Gastrocnemius medialis (tissue), 4 donors: ENCODE data around the gene IL5RA. TPM values are rescaled to one million over a fixed set of nuclear protein-coding genes. Genes with fewer than 3 reads are reported as not detected.

Experiments used
- ATAC-seq, 2 donors: fragments of 150-250 bp; one replicate each; pipeline ENCODE4 v1.9.1; 2016
- DNase-seq, 2 donors: peaks; one replicate each; pipeline ENCODE4 v3.0.0-alpha.2; 2019
- H3K27ac ChIP-seq, 4 donors: fragments of 200-600 bp; sonication (generic); 1 replicate in 1 of 4; 2 replicates in 3 of 4; pipeline ENCODE4 v1.5.1; 2016 to 2018; ENCODE audit warnings: mild to moderate bottlenecking in 2 of 4, moderate library complexity in 1 of 4
- H3K27me3 ChIP-seq, 3 donors: fragments of 200-600 bp; sonication (generic) in 2 of 3; 1 replicate in 1 of 3; 2 replicates in 2 of 3; pipeline versions ENCODE4 v1.5.1 to v1.6.0; 2016 to 2019; ENCODE audit warnings: mild to moderate bottlenecking in 1 of 3, moderate library complexity in 1 of 3
- H3K36me3 ChIP-seq, 2 donors: fragments of 200-600 bp; sonication (generic) in 1 of 2; one replicate each; pipeline ENCODE4 v1.5.1; 2017 to 2018
- H3K4me1 ChIP-seq, 2 donors: fragments of 200-600 bp; sonication (generic) in 1 of 2; one replicate each; pipeline ENCODE4 v1.5.1; 2016 to 2017; ENCODE audit warnings: mild to moderate bottlenecking in 2 of 2
- H3K4me3 ChIP-seq, 4 donors: fragments of 200-600 bp; sonication (generic) in 3 of 4; 1 replicate in 1 of 4; 2 replicates in 3 of 4; pipeline ENCODE4 v1.5.1; 2016 to 2019; ENCODE audit warnings: mild to moderate bottlenecking in 2 of 4
- H3K9me3 ChIP-seq, 3 donors: fragments of 200-600 bp; sonication (generic) in 2 of 3; 1 replicate in 1 of 3; 2 replicates in 2 of 3; pipeline ENCODE4 v1.5.1; 2016 to 2019
- POLR2A ChIP-seq, 2 donors: fragments of 450-650 bp; IDR thresholded peaks; one replicate each; pipeline ENCODE4 v1.6.1; 2017; ENCODE audit warnings: antibody characterized with exemption in 2 of 2, mild to moderate bottlenecking in 2 of 2, moderate library complexity in 2 of 2
- in situ Hi-C, 4 donors: fragments of 200-750 bp; cut with MboI; loops; one replicate each; pipeline versions ENCODE4 v1.15.0 to v1.8.0; 2017; ENCODE audit warnings: low sequenced_read_pairs in 4 of 4
- intact Hi-C: fragments of 100-400 bp; cut with DNase I; formaldehyde crosslinking; loops from one replicate; pipeline ENCODE4 v1.15.1; 2023; ENCODE audit warnings: low total_unique reads
- total RNA-seq, 4 donors: library from RNA; depleted of rRNA; stranded (reverse); fragments of >200 nt; gene quantifications; one replicate each; pipeline versions ENCODE4 v1.1.0 to v1.2.3, GENCODE V29; 2016
- TF ChIP-seq, protein P1 (sequence below), 5 experiments: fragments of 450-650 bp in 3 of 5; fragments of 200-600 bp in 2 of 5; sonication (generic) in 2 of 5; IDR thresholded peaks in 4 of 5; conservative IDR thresholded peaks in 1 of 5; 1 replicate in 4 of 5; 2 replicates in 1 of 5; pipeline ENCODE4 v1.5.1; 2016 to 2019; ENCODE audit warnings: antibody characterized with exemption in 5 of 5, mild to moderate bottlenecking in 3 of 5, moderate library complexity in 3 of 5

IL5RA gene
- total RNA-seq, 4 donors from 2014 or later, result not detected

- H3K36me3 ChIP-seq, result no peaks in the 10 kb centered on the region
- no peak for DNase-seq
- TF ChIP-seq, protein P1, sequence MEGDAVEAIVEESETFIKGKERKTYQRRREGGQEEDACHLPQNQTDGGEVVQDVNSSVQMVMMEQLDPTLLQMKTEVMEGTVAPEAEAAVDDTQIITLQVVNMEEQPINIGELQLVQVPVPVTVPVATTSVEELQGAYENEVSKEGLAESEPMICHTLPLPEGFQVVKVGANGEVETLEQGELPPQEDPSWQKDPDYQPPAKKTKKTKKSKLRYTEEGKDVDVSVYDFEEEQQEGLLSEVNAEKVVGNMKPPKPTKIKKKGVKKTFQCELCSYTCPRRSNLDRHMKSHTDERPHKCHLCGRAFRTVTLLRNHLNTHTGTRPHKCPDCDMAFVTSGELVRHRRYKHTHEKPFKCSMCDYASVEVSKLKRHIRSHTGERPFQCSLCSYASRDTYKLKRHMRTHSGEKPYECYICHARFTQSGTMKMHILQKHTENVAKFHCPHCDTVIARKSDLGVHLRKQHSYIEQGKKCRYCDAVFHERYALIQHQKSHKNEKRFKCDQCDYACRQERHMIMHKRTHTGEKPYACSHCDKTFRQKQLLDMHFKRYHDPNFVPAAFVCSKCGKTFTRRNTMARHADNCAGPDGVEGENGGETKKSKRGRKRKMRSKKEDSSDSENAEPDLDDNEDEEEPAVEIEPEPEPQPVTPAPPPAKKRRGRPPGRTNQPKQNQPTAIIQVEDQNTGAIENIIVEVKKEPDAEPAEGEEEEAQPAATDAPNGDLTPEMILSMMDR (IDR thresholded peaks at IDR 0.05 in 4 of 5, conservative IDR thresholded peaks at IDR 0.05 in 1 of 5), result no peak
- no peak for TF ChIP-seq POLR2A (IDR thresholded peaks at IDR 0.05)
These were observed 21.2 kb downstream of the IL5RA start for GRCh38 chr3:3089017-3089416.

GRCh38 chr3:3087716-3088465 lies 22.3 kb downstream of the IL5RA start:
- Histone ChIP-seq H3K36me3 (no peaks in the 10 kb centered on the region), H3K27ac (no peak overlapping the region), H3K9me3 (no peaks in the 10 kb centered on the region), H3K4me3 (no peak overlapping the region), H3K4me1 (peaks cover 0 to 4% of the 10 kb centered on the region in 2 donors), H3K27me3 (no peaks in the 10 kb centered on the region)
- in situ Hi-C loops, result no loop called here
- DNase-seq (no peak), ATAC-seq (no peak)
- intact Hi-C loops, result no loop called here
- TF ChIP-seq, protein P1 (IDR thresholded peaks at IDR 0.05 in 4 of 5, conservative IDR thresholded peaks at IDR 0.05 in 1 of 5), result no peak

More at GRCh38 chr3:3089017-3089416, 21.2 kb downstream of the IL5RA start:
- intact Hi-C loops (no loop called here), in situ Hi-C loops (no loop called here)
- ATAC-seq, result no peak
- Histone ChIP-seq H3K27ac (no peak overlapping the region), H3K4me3 (no peak overlapping the region), H3K27me3 (no peaks in the 10 kb centered on the region), H3K9me3 (no peaks in the 10 kb centered on the region), H3K4me1 (peaks cover 0 to 4% of the 10 kb centered on the region in 2 donors)

GRCh38 chr3:3087279-3087678 lies 22.9 kb downstream of the IL5RA start:
- H3K27ac ChIP-seq, result no peak overlapping the region
- in situ Hi-C loops, result no loop called here
- H3K36me3 ChIP-seq, result no peaks in the 10 kb centered on the region
- intact Hi-C loops, result no loop called here
- H3K4me3 ChIP-seq, result no peak overlapping the region
- TF ChIP-seq POLR2A (IDR thresholded peaks at IDR 0.05), result no peak
- no peak for DNase-seq
- no peaks in the 10 kb centered on the region for H3K9me3 ChIP-seq
- no peaks in the 10 kb centered on the region for H3K27me3 ChIP-seq
- H3K4me1 ChIP-seq, result peaks cover 0 to 4% of the 10 kb centered on the region in 2 donors
- ATAC-seq, result no peak

- Histone ChIP-seq H3K4me3 (no peak overlapping the region), H3K27ac (no peak overlapping the region), H3K27me3 (no peaks in the 10 kb centered on the region), H3K4me1 (peaks cover 0 to 4% of the 10 kb centered on the region in 2 donors), H3K36me3 (no peaks in the 10 kb centered on the region), H3K9me3 (no peaks in the 10 kb centered on the region)
- intact Hi-C loops, result no loop called here
- ATAC-seq (no peak), DNase-seq (no peak)
- TF ChIP-seq POLR2A (IDR thresholded peaks at IDR 0.05), result no peak
- TF ChIP-seq, protein P1 (IDR thresholded peaks at IDR 0.05 in 4 of 5, conservative IDR thresholded peaks at IDR 0.05 in 1 of 5), result no peak
- in situ Hi-C loops, result no loop called here
These were observed 23.9 kb downstream of the IL5RA start for GRCh38 chr3:3086239-3086638.

DNA sequence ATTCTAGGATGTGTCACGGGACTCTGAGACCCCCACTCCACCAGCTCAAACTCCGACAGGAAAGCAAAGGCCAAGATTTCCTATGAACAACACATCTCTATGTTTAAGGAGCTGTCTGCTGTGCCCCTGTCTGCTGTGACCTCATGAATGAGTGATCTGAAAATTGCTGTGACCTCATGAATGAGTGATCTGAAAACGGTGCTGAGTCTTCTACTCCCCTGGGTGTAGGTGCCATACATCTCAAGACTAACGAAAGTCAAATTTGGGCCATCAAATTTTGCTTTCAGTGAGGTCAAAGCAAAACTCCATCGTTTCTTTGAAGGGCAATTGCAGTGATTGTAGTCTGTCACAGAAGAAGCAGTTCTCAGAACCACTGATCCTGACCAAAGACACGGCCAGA lies 24.4 kb downstream of the IL5RA start:
- in situ Hi-C loops (no loop called here), intact Hi-C loops (no loop called here)
- H3K27ac ChIP-seq, result no peak overlapping the region
- no peaks in the 10 kb centered on the region for H3K9me3 ChIP-seq
- DNase-seq (no peak), ATAC-seq (no peak)
- peaks cover 0 to 4% of the 10 kb centered on the region in 2 donors for H3K4me1 ChIP-seq
- TF ChIP-seq POLR2A (IDR thresholded peaks at IDR 0.05), result no peak
- TF ChIP-seq, protein P1 (IDR thresholded peaks at IDR 0.05 in 4 of 5, conservative IDR thresholded peaks at IDR 0.05 in 1 of 5), result no peak
- no peaks in the 10 kb centered on the region for H3K27me3 ChIP-seq
- no peaks in the 10 kb centered on the region for H3K36me3 ChIP-seq
- no peak overlapping the region for H3K4me3 ChIP-seq
